Umbilical cord (tissue), 2 donors: ENCODE measurements around the gene OSER1. TPM values are rescaled to one million over a fixed set of nuclear protein-coding genes. Genes with fewer than 3 reads are reported as not detected.

Experiments
- DNase-seq: peaks from one replicate; pipeline ENCODE4 v3.0.0-alpha.2; 2015; ENCODE audit warnings: low spot score
- total RNA-seq: library from RNA; depleted of rRNA; stranded (reverse); fragments of >200 nt; gene quantifications from one replicate; pipeline ENCODE4 v1.2.3, GENCODE V29; 2014; ENCODE audit warnings: low replicate concordance; ENCODE audit not compliant: insufficient read depth

OSER1 gene
- total RNA-seq, 1 donor from 2014 or later: 31.5 TPM

DNA sequence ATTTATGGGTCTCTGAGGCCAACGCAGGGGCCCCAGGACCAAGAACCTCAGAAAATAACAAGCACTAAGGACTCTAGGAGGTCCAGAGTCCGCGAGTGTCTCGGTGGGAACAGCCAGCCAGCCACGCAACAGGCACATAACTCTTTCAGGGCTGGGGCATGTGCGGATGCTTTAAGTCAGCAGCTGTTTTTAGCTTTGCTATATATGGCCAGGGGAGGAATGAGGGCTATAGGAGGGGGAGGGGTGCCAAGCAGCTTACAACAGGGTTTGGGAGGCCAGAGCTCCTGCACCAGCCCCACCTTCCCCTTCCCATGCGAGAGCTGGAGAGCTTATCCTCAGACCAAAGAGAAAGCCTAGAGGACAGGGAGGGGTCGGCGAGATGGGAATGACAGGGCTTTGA is 29.8 kb downstream of the OSER1 start:
- DNase-seq: peak; percentile 97

GRCh38 chr20:44176833-44177534 is 33.6 kb downstream of the OSER1 start:
- peak; percentile 82 for DNase-seq

DNA sequence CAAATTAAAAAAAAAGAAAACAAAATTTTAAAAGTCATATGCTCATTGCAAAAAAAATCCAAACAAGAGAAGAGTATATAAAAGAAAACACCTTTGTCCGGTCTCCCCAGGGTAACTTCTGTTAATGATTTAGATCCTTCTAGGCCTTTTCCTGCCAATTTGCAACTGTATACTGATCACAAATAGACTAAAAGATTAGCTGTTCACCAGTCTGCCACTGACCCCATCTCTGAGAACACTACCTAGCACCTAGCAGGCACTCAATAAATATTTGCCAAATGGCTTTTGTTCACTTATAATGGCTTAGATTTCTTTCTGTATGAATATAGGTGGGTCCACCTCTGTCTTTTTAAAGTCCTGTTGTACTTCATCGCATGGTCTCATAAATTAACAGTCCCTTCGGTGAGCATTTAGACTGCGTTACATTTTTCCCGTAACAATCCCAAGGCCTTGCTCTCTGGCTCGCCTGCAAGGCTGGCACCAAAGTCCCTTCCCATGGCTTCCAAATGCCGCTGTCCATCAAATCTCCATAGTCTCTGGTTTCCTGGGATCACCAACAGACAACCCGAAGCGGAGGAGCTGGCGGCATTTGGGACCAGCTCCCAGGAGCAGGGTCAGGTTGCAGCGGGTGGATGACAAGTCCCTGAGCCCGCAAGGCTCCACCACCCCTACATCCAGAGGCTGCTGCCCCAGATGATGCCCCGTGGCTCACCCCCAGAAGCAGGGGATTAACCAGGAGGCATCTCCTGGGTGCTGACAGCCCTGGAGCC is 35.4 kb downstream of the OSER1 start:
- DNase-seq: no peak

GRCh38 chr20:44173846-44174245 is 36.7 kb downstream of the OSER1 start:
- DNase-seq: no peak

GRCh38 chr20:44173116-44173515 is 37.5 kb downstream of the OSER1 start:
- no peak for DNase-seq

DNA sequence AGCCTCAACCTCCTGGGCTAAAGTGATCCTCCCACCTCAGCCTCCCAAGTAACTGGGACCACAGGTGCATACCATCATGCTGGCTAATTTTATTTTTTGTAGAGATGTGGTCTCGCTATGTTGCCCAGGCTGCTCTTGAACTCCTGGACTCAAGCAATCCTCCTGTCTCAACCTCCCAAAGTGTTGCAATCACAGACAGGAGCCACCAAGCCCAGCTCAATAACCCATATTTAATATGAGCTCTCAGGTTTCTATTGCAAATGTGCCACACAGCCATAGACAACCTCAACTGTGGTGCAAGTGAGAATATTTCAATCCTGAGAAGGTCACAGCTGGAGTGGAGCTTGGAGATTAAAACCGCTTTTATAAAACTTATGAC is 38.0 kb downstream of the OSER1 start:
- DNase-seq: no peak

DNA sequence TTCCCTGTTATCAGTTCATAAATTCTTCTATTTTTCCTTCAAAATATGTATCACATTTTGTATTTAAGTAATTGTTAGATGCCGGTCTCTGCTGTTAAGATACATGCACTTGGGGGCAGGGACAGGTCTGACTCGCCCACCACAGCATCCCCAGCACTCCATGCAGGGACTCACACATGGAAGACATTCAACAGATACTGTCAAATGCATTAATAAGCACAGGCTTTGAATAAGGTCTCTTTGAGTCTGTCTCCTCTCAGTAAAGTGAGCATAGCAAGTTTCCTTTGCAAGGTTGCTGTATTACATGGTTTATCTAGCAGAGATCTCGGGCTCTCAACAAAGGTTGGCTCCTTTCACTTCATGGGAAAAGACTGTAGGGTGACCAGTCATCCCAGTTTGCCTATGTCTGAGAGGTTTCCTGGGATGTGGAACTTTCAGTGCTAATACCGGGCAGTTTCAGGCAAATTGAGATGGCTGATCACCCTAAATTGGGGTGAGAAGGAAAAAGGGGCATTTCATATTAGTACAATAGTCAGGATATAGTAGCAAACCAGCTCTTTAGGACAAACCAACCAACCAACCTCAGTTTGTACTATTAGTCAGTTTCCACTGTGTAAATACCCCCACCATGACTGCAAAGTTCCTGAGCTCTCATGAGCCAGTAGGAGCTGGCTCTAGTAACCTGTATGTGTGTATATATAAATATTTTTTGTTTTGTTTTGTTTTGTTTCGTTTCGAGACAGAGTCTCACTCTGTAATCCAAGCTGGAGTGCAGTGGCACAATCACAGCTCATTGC is 38.6 kb downstream of the OSER1 start:
- DNase-seq: no peak

GRCh38 chr20:44170816-44171410 is 39.7 kb downstream of the OSER1 start:
- DNase-seq: peak; percentile 45

DNA sequence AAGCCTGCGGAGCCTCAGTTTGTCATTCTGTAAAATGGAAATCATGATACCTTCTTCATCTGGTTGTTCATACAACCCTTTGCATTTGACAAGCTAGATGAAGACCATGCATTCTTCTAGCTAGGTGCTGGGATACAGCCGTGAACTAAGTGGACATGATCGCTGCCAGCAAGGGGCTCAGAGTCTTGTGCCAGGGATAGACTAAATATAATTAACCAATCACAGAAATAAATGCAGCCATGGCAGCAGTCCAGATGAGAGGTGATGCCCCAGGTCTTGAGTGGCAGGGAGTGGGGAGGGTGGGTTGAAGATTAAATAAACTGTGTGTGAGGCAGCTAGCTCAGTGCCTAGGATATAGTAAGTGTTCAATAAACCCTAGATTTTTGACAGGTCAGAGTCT is 42.8 kb downstream of the OSER1 start:
- no peak for DNase-seq

- peak; percentile 81 for DNase-seq
Observed at GRCh38 chr20:44166477-44166876, 44.1 kb downstream of the OSER1 start.

- no peak for DNase-seq
Observed at GRCh38 chr20:44166008-44166407, 44.6 kb downstream of the OSER1 start.

GRCh38 chr20:44160133-44160532 is 50.4 kb downstream of the OSER1 start:
- no peak for DNase-seq

DNA sequence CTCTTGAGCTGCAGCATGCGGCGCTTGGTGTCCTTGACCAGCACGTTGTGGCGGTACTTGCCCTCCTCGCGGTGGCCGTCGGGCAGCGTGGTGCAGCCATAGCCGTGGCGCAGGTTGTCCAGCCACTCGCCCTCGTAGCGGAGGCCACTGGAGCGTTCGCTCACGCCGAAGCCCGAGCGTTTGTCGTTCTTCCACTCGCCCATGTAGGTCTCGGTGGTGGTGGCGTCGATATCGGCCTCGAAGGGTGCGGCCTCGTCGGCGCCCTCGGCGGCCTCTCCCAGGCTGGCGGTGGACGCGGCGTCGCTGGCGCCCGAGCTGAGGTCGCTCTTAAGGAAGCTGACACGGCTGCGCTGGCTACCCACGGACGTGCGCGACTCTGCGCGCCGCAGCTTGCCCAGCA is 50.9 kb downstream of the OSER1 start:
- DNase-seq: no peak

GRCh38 chr20:44159125-44159524 is 51.4 kb downstream of the OSER1 start:
- DNase-seq: no peak

GRCh38 chr20:44157061-44157460 is 53.5 kb downstream of the OSER1 start:
- no peak for DNase-seq

GRCh38 chr20:44154521-44155001 is 56.0 kb downstream of the OSER1 start:
- peak; percentile 17 for DNase-seq

DNA sequence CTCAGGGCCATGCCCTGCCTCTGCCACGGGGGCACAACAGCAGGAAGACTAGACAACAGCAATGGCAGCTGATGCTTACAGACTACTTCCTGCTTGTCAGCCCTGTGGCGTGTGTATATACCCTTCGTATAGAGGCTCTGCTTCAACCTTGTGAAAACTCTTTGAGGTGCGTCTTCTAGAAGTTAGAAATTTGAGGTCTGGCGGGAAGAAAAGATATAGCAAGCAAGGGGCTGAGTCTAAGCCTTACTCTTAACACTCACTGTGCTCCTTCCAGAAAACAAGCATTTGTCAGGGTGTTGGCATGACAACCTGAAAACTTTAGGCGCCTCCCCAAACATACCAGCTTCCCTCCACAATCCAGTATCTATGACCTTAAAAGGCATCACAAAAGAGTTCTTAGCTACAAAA is 56.9 kb downstream of the OSER1 start:
- DNase-seq: peak; percentile 95

GRCh38 chr20:44151621-44152416 is 58.8 kb downstream of the OSER1 start:
- DNase-seq: peak; percentile 61

DNA sequence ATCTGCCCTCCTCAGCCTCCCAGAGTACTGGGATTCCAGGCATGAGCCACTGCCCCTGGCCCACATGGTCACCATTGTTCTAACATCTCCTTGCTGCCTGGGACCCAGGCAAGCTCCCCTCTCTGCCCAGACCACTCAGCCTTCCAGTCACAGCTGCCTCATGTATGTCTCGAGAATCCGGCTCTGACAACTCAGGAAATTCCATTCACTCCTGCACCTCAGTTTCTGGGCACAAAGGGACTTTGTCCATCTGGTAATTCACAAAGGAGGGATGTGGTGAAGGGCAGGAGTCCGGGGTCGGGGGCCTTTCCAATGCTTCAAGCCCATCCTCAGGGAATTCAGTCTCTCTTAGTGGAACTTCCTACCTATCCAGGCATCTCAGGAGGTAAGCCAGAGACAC is 64.3 kb downstream of the OSER1 start:
- no peak for DNase-seq
